Panc1 (cell line): ENCODE data around the gene CYP21A2. TPM values are rescaled to one million over a fixed set of nuclear protein-coding genes. Genes with fewer than 3 reads are reported as not detected.

ENCODE experiments used
- ATAC-seq: fragments of 200-7000 bp; cut with Tn5 transposase; 2 replicates; pipeline ENCODE4 v1.9.1; 2020; ENCODE audit warnings: mild to moderate bottlenecking, moderate library complexity
- BruUV-seq: library from RNA; stranded (reverse); fragments of 400-500 nt; replicated peaks from 2 replicates; lab custom pipeline; 2021; lab: Mats Ljungman, UMichigan
- CTCF ChIA-PET: fragments of 300-600 bp; sonication (Branson Sonifier 250); formaldehyde crosslinking; loops from one replicate; lab custom pipeline; 2022; ENCODE audit warnings: antibody characterized with exemption; lab: Charles Lee
- POLR2A ChIA-PET: fragments of 300-600 bp; sonication (Branson Sonifier 250); formaldehyde crosslinking; loops from one replicate; lab custom pipeline; 2022; ENCODE audit warnings: antibody characterized with exemption; lab: Charles Lee
- DNase-seq: peaks from one replicate; pipeline ENCODE4 v3.0.0-alpha.2; 2010; ENCODE audit warnings: low read depth, low spot score
- H3K27ac ChIP-seq: 2 replicates; pipeline ENCODE4 v1.5.1; 2011; ENCODE audit warnings: mild to moderate bottlenecking, low read length, inconsistent platforms
- H3K27me3 ChIP-seq: fragments of 200-500 bp; sonication (Bioruptor generic); 2 replicates; pipeline ENCODE4 v1.6.0; 2014; ENCODE audit warnings: low read length, inconsistent platforms; ENCODE audit not compliant: control insufficient read depth, insufficient read depth
- H3K36me3 ChIP-seq: fragments of 200-500 bp; sonication (Bioruptor generic); 2 replicates; pipeline ENCODE4 v1.5.1; 2014; ENCODE audit warnings: inconsistent platforms, mild to moderate bottlenecking, low read length, moderate library complexity; ENCODE audit not compliant: control insufficient read depth, insufficient read depth
- H3K4me1 ChIP-seq: 2 replicates; pipeline ENCODE4 v1.5.1; 2011; ENCODE audit warnings: inconsistent platforms, mild to moderate bottlenecking, low read length, moderate library complexity; ENCODE audit not compliant: control insufficient read depth, insufficient read depth
- H3K4me3 ChIP-seq, 2 experiments: 2 replicates each; pipeline ENCODE4 v1.5.1; 2011 to 2012; ENCODE audit warnings: low read depth in 2 of 2, low read length in 2 of 2, mild to moderate bottlenecking in 2 of 2, inconsistent platforms in 1 of 2, moderate library complexity in 1 of 2
- H3K9me3 ChIP-seq: fragments of 200-500 bp; sonication (Bioruptor generic); 2 replicates; pipeline ENCODE4 v1.5.1; 2014; ENCODE audit warnings: low read depth, mild to moderate bottlenecking, inconsistent platforms, low read length, moderate library complexity; ENCODE audit not compliant: control insufficient read depth, insufficient read depth
- POLR2AphosphoS5 ChIP-seq: IDR thresholded peaks from 2 replicates; pipeline ENCODE4 v1.6.1; 2012; ENCODE audit warnings: mild to moderate bottlenecking, low read depth, low read length, moderate library complexity
- SIN3A ChIP-seq: IDR thresholded peaks from 2 replicates; pipeline ENCODE4 v1.6.1; 2012; ENCODE audit warnings: low read depth, mild to moderate bottlenecking, low read length, moderate library complexity, borderline replicate concordance; ENCODE audit not compliant: insufficient read depth
- TCF7L2 ChIP-seq: IDR thresholded peaks from 2 replicates; pipeline ENCODE4 v1.6.1; 2011; ENCODE audit warnings: mild to moderate bottlenecking, low read depth, low read length, inconsistent platforms
- in situ Hi-C: cut with HindIII; loops from 2 replicates; pipeline ENCODE4 v1.10.0; 2016; ENCODE audit warnings: low sequenced_read_pairs, low pct_unique_long_range_greater_than_20kb
- intact Hi-C: fragments of 100-400 bp; cut with micrococcal nuclease; formaldehyde crosslinking; loops from one replicate; pipeline ENCODE4 v1.10.0; 2022; ENCODE audit not compliant: unreplicated experiment
- total RNA-seq: library from RNA; stranded (reverse); gene quantifications from one replicate; pipeline ENCODE4 v1.2.1, GENCODE V29; 2021; ENCODE audit not compliant: unreplicated experiment
- TF ChIP-seq, protein P1 (sequence below), 2 experiments: IDR thresholded peaks; 2 replicates each; pipeline ENCODE4 v1.6.1; 2011 to 2012; ENCODE audit warnings: low read depth in 2 of 2, control low read depth in 1 of 2, low read length in 1 of 2, mild to moderate bottlenecking in 1 of 2, moderate library complexity in 1 of 2; ENCODE audit not compliant: insufficient read depth in 1 of 2
- TF ChIP-seq, protein P2 (sequence below): fragments of 450-650 bp; IDR thresholded peaks from 2 replicates; pipeline ENCODE4 v1.5.1; 2017; ENCODE audit warnings: mild to moderate bottlenecking

Gene CYP21A2
- total RNA-seq, 1 experiment from 2014 or later, result 1.1 TPM

DNA sequence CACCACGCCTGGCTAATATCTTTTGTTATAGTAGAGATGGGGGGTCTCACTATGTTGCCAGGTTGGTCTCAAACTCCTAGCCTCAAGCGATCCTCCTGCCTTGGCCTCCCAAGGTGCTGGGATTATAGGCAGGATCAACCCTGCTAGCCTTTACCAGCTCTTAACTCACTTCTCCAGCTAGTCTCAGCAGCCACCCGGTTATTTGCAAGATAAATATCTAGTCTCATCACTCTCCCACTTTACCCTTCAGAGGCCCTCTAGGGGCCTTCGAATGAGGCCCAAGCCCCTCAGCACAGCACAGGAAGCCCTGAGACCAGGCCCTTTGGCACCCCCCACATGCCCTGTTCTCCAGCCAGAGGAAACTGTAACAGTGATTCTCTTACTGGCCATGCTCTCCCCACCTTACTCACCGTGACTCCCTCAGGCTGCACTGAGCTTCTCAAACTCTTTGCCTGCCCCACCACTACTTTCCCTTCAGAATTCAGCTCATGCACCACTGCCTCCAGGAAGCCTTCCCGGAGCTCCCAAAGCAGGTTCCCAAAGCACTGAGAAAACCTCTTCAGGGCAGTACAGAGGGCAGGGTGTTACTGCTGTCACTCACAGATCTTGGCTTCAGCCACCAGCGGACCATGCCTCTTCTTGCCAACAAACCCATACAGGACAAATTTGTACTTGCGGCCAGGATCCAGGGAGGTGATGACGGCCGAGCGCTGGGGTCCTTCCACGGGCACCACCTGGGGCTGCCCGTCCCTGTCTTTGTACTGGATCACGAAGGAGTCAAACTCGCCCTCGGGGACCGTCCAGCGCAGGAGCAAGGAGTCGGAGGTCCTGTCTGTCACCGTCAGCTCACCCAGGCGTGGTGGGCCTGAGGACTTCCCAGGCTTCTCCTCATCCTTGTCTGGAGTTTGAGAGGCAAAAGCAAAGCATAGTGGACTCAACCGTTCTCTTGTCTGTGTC, 45.9 kb downstream of the CYP21A2 start:
- in situ Hi-C loops, result no loop called here
- TF ChIP-seq POLR2AphosphoS5 (no peak), TCF7L2 (no peak), SIN3A (no peak)
- TF ChIP-seq, protein P1, sequence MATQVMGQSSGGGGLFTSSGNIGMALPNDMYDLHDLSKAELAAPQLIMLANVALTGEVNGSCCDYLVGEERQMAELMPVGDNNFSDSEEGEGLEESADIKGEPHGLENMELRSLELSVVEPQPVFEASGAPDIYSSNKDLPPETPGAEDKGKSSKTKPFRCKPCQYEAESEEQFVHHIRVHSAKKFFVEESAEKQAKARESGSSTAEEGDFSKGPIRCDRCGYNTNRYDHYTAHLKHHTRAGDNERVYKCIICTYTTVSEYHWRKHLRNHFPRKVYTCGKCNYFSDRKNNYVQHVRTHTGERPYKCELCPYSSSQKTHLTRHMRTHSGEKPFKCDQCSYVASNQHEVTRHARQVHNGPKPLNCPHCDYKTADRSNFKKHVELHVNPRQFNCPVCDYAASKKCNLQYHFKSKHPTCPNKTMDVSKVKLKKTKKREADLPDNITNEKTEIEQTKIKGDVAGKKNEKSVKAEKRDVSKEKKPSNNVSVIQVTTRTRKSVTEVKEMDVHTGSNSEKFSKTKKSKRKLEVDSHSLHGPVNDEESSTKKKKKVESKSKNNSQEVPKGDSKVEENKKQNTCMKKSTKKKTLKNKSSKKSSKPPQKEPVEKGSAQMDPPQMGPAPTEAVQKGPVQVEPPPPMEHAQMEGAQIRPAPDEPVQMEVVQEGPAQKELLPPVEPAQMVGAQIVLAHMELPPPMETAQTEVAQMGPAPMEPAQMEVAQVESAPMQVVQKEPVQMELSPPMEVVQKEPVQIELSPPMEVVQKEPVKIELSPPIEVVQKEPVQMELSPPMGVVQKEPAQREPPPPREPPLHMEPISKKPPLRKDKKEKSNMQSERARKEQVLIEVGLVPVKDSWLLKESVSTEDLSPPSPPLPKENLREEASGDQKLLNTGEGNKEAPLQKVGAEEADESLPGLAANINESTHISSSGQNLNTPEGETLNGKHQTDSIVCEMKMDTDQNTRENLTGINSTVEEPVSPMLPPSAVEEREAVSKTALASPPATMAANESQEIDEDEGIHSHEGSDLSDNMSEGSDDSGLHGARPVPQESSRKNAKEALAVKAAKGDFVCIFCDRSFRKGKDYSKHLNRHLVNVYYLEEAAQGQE (IDR thresholded peaks at IDR 0.05; ENCODE audit: insufficient read depth in 1 of 2, low read depth in 2 of 2, low read length in 1 of 2), result no peak
- Histone ChIP-seq H3K9me3 (no peaks in the 10 kb centered on the region), H3K4me1 (no peaks in the 10 kb centered on the region), H3K4me3 (no peak overlapping the region), H3K27ac (no peak overlapping the region), H3K36me3 (no peaks in the 10 kb centered on the region), H3K27me3 (no peaks in the 10 kb centered on the region)
- BruUV-seq, result no TSS peak
- ChIA-PET CTCF (interaction anchor here (0.6 kb wide), 1 partner anchor 14 kb away, joined by 4 read pairs; no protein-coding TSS in a partner anchor), POLR2A (no interaction called here)
- intact Hi-C loops, result no loop called here
- ATAC-seq, result no peak
- DNase-seq, result no peak

DNA sequence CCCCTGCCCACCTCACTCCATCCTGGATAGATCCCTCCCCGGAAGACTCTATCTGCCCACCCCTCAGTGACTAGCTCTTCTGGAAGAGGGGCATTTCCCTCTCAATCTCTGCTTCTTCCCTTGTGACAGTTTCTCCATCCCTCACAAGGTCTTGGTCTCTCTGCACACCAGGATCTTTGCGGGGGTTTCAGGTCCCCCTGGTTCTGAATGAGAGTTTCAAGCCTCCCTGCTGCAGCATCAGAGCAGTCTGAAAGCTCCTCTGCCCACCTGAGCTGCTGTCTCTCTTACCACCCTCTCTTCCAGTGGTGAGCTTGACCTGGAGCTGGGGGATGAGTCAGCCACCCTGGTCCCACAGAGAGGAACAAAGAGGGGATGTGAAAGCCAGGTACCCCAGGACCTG, 46.6 kb downstream of the CYP21A2 start:
- Histone ChIP-seq H3K27ac (no peak overlapping the region), H3K27me3 (no peaks in the 10 kb centered on the region), H3K9me3 (no peaks in the 10 kb centered on the region), H3K4me3 (no peak overlapping the region), H3K4me1 (no peaks in the 10 kb centered on the region), H3K36me3 (no peaks in the 10 kb centered on the region)
- ChIA-PET CTCF (interaction anchor here (0.6 kb wide), 1 partner anchor 38 kb away, joined by 11 read pairs; no protein-coding TSS in a partner anchor), POLR2A (no interaction called here)
- DNase-seq (no peak), ATAC-seq (no peak)
- no TSS peak for BruUV-seq
- in situ Hi-C loops (no loop called here), intact Hi-C loops (no loop called here)
- TF ChIP-seq POLR2AphosphoS5 (no peak), TCF7L2 (no peak), SIN3A (no peak)
- TF ChIP-seq, protein P1 (IDR thresholded peaks at IDR 0.05; ENCODE audit: insufficient read depth in 1 of 2, low read depth in 2 of 2, low read length in 1 of 2), result no peak
- TF ChIP-seq, protein P2, sequence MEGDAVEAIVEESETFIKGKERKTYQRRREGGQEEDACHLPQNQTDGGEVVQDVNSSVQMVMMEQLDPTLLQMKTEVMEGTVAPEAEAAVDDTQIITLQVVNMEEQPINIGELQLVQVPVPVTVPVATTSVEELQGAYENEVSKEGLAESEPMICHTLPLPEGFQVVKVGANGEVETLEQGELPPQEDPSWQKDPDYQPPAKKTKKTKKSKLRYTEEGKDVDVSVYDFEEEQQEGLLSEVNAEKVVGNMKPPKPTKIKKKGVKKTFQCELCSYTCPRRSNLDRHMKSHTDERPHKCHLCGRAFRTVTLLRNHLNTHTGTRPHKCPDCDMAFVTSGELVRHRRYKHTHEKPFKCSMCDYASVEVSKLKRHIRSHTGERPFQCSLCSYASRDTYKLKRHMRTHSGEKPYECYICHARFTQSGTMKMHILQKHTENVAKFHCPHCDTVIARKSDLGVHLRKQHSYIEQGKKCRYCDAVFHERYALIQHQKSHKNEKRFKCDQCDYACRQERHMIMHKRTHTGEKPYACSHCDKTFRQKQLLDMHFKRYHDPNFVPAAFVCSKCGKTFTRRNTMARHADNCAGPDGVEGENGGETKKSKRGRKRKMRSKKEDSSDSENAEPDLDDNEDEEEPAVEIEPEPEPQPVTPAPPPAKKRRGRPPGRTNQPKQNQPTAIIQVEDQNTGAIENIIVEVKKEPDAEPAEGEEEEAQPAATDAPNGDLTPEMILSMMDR, result no peak
